GM12892 (cell line): ENCODE results near the gene TOGARAM2.
"Not testable (repeated sequence)": the region's sequence is repeated elsewhere in the genome, so short reads cannot be mapped to it uniquely, and the experiment has no call there.

Experiments
- DNase-seq: peaks from one replicate; pipeline ENCODE4 v3.0.0; 2011; ENCODE audit not compliant: insufficient read length
- FAIRE-seq: peaks from 2 replicates; lab custom pipeline; 2011; peaks lifted over from hg19 to GRCh38; lab: Jason Lieb, UNC
- POLR2A ChIP-seq: IDR thresholded peaks from 2 replicates; pipeline ENCODE4 v1.6.1; 2011; ENCODE audit warnings: low read depth, low read length, control low read depth
- POLR2AphosphoS5 ChIP-seq: IDR thresholded peaks from 2 replicates; pipeline ENCODE4 v1.6.1; 2011; ENCODE audit warnings: low read depth, low read length, control low read depth
- TAF1 ChIP-seq: IDR thresholded peaks from 2 replicates; pipeline ENCODE4 v1.6.1; 2011; ENCODE audit warnings: low read depth, mild to moderate bottlenecking, control low read depth, low read length, borderline replicate concordance

TOGARAM2 gene

GRCh38 chr2:29074411-29074810 is 93.3 kb downstream of the TOGARAM2 start, which contains the start of gene PCARE:
TSS of gene PCARE (minus strand) at chr2:29074523. CDS start at chr2:29074261, 262 bp downstream.
- FAIRE-seq (no peak), DNase-seq (no peak)
- no peak for TF ChIP-seq TAF1
- no peak for TF ChIP-seq POLR2AphosphoS5
- no peak for TF ChIP-seq POLR2A

GRCh38 chr2:29075894-29076705 is 95.0 kb downstream of the TOGARAM2 start:
- TF ChIP-seq POLR2A (no peak), POLR2AphosphoS5 (no peak), TAF1 (no peak)
- DNase-seq (no peak), FAIRE-seq (no peak)

GRCh38 chr2:29079887-29080286 is 98.8 kb downstream of the TOGARAM2 start:
- DNase-seq (no peak), FAIRE-seq (no peak)
- TF ChIP-seq POLR2A, result no peak

GRCh38 chr2:29080886-29081743 is 100.0 kb downstream of the TOGARAM2 start:
- FAIRE-seq, result no peak
- DNase-seq, result no peak
- TF ChIP-seq TAF1, result no peak
- no peak for TF ChIP-seq POLR2AphosphoS5
- no peak for TF ChIP-seq POLR2A

- DNase-seq, result no peak
- no peak for TF ChIP-seq TAF1
- TF ChIP-seq POLR2A, result no peak
- no peak for TF ChIP-seq POLR2AphosphoS5
- peak; percentile 40 for FAIRE-seq
These were observed 101.9 kb downstream of the TOGARAM2 start for GRCh38 chr2:29082804-29083495.

GRCh38 chr2:29084554-29084953 is 103.5 kb downstream of the TOGARAM2 start:
- DNase-seq (no peak), FAIRE-seq (no peak)
- no peak for TF ChIP-seq POLR2A
- no peak for TF ChIP-seq POLR2AphosphoS5
- no peak for TF ChIP-seq TAF1

GRCh38 chr2:29090311-29090710 is 109.2 kb downstream of the TOGARAM2 start:
- not testable (repeated sequence) for DNase-seq

GRCh38 chr2:29096969-29097368 is 115.9 kb downstream of the TOGARAM2 start:
- TF ChIP-seq POLR2AphosphoS5 (no peak), POLR2A (no peak), TAF1 (no peak)
- DNase-seq (no peak), FAIRE-seq (no peak)

More at GRCh38 chr2:29090311-29090710, 109.2 kb downstream of the TOGARAM2 start:
- not testable (repeated sequence) for FAIRE-seq

GRCh38 chr2:29097569-29097968 is 116.5 kb downstream of the TOGARAM2 start:
- TF ChIP-seq TAF1 (no peak), POLR2AphosphoS5 (no peak), POLR2A (no peak)
- FAIRE-seq (no peak), DNase-seq (no peak)

- TF ChIP-seq TAF1 (no peak), POLR2A (no peak), POLR2AphosphoS5 (no peak)
- FAIRE-seq, result no peak
- DNase-seq, result no peak
These were observed 119.5 kb downstream of the TOGARAM2 start for GRCh38 chr2:29100564-29100963.
